Measurements from ENCODE around the gene HSD11B1.
"Not testable (repeated sequence)": the region's sequence is repeated elsewhere in the genome, so short reads cannot be mapped to it uniquely, and the experiment has no call there.

The HSD11B1 gene

GRCh38 chr1:209691237-209691636 is 13.4 kb upstream of the HSD11B1 start:
- DNase-seq (ENCODE audit: low read depth): no peak

- DNase-seq (ENCODE audit: low read depth): no peak
Measured at GRCh38 chr1:209692296-209692695, 12.3 kb upstream of the HSD11B1 start.

DNA sequence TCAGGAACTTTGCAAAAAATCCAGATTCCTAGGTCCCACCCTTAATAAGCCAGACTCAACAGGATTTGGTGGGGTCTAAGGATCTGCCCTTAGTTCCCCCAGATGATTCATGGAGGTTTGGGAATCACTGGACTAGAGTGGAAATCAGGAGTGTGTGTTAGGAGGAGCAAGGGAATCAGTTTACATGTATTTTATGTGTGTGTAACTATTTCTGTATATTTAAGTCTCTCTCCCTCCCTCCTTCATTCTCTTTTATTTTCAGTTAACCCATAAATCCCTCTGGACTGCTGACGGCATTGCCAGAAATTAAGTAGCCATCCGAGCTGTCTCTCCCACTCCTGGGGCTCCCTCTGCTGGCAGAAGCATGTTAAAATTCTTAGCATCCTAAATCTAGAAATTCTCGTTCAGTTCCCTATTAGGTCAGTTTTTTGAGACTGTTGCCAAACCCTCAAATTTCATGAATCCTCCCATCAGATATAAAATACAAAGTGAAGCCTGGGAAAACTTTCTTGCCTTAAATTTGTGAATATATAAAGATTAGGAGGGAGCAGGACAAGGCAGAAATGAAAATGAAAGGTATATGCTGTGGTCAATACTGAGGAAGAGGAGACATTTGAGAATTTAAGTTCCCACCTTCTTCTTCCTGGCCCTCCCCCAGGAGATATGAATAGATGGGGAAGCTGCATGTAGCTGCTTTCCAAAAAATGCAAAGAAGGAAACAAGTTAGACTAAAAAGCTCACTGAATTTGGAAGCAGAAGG is 11.7 kb upstream of the HSD11B1 start:
- peak; percentile 46 for DNase-seq (ENCODE audit: low read depth)

- DNase-seq (ENCODE audit: low read depth): no peak
Measured at GRCh38 chr1:209696673-209697072, 8.0 kb upstream of the HSD11B1 start.

GRCh38 chr1:209697126-209697525 is 7.5 kb upstream of the HSD11B1 start:
- DNase-seq (ENCODE audit: low read depth): no peak

DNA sequence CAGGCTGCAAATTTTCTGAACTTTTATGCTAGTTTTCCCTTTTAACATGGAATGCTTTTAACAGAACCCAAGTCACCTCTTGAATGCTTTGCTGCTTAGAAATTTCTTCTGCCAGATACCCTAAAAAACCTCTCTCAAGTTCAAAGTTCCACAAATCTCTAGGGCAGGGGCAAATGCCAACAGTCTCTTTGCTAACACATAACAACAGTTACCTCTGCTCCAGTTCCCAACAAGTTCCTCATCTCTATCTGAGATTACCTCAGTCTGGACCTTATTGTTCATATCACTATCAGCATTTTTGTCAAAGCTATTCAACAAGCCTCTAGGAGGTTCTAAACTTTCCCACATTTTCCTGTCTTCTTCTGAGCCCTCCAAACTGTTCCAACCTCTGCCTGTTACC is 4.0 kb upstream of the HSD11B1 start:
- DNase-seq (ENCODE audit: low read depth): not testable (repeated sequence)

DNA sequence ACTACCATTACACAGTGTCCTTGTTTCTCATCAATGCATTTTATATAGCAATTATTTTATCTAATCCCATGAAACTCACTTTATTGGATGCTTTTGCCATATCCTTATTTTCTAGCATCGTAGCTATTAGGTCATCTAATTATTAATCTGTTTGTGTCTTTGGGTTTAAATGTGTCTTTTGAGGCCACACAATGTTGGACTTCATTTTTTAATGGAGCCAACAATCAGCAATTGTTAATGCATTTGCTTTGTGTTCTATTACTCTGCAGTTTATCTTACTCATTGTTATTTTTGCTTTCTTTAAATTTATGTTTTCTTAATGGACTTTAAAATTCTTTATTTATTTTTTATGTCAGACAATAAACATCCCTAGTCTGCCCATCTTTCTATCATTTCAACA is 1.8 kb upstream of the HSD11B1 start:
- DNase-seq (ENCODE audit: low read depth): no peak

GRCh38 chr1:209703834-209704504 is 677 bp upstream of the HSD11B1 start:
- DNase-seq (ENCODE audit: low read depth): no peak

GRCh38 chr1:209705033-209705598 is 470 bp downstream of the HSD11B1 start:
- DNase-seq (ENCODE audit: low read depth): no peak

- DNase-seq (ENCODE audit: low read depth): no peak
Measured at GRCh38 chr1:209706622-209707021, 2.0 kb downstream of the HSD11B1 start.

- DNase-seq (ENCODE audit: low read depth): no peak
Measured at GRCh38 chr1:209707308-209707707, 2.7 kb downstream of the HSD11B1 start.

DNA sequence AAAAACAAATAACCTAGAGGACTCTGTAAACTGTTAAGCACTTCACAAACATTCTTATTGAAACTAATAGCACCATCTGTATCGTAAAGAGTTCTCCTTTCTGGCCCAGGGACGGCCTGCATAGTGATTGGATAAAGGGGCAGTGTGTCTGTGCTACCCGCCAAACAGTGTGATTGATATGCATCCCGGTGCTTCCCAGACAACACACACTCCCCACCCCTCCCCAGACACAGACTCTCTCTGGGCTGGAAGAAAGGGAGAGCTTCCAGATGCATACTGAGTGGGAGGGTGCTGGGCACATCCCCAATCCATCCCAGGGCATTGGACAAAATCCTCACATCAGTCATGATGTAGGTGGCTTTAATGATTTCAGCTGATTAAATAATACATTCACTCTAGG is 3.7 kb downstream of the HSD11B1 start:
- DNase-seq (ENCODE audit: low read depth): no peak

- no peak for DNase-seq (ENCODE audit: low read depth)
Measured at GRCh38 chr1:209710093-209710492, 5.4 kb downstream of the HSD11B1 start.

DNA sequence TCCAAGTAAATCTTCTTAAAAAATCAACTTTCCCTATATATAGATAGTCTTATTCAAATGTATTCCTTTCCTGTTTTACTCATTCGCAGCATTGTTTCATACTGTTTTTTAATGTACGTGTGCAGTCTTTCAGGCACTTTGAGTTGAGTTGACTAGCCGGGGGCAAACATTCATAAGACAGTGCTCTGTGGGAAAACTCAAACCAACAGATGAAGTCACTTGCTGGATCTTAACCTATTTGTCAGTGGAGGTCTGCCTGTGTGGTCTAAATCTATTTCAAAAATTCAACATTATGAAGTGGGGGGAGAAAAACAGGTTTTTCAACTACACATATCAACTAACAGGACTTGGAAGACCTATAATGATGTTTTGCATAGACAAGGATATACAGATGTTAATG is 6.2 kb downstream of the HSD11B1 start:
- no peak for DNase-seq (ENCODE audit: low read depth)

DNA sequence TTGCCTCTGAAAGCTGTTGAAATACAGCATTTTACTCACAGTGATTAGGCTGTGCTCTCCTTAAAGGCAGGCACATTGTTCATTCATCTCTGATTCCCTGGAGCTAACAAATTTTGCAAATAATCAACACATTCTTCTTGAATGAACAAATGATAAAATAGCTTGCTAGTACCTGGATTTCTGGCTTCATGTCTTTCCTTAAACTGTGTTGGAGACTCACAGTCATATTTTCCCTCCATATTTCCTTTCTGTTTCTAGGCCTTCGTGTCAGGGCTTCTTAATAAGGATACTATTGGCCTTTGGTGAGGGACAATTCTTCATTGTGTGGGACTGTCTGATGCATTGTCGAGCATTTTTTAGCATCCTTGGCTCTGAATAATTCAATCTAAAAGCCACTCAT is 9.7 kb downstream of the HSD11B1 start:
- DNase-seq (ENCODE audit: low read depth): no peak

GRCh38 chr1:209715314-209715713 is 10.7 kb downstream of the HSD11B1 start:
- no peak for DNase-seq (ENCODE audit: low read depth)

GRCh38 chr1:209717818-209718217 is 13.2 kb downstream of the HSD11B1 start:
- no peak for DNase-seq (ENCODE audit: low read depth)

- no peak for DNase-seq (ENCODE audit: low read depth)
Measured at GRCh38 chr1:209720326-209720725, 15.7 kb downstream of the HSD11B1 start.

GRCh38 chr1:209720826-209721225 is 16.2 kb downstream of the HSD11B1 start:
- DNase-seq (ENCODE audit: low read depth): no peak

DNA sequence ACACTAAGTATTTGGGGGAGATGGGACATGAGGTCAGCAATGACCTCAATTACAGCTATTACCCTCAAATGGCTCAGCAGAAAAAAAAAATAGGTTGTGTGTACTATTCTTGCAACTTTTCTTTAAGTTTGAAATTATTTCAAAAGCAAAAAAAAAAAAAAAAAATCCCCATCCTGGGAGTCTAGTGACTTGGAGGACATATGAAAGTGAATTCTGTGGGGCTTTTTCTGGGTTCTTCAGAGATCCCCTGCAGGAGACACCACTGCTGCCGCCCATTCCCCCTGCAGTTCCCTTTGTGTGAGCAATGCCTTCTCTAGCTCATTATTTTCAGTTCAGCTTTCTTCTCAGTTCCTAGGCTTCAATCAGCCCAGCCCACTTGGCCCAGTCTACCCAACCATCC is 16.7 kb downstream of the HSD11B1 start:
- no peak for DNase-seq (ENCODE audit: low read depth)

DNA sequence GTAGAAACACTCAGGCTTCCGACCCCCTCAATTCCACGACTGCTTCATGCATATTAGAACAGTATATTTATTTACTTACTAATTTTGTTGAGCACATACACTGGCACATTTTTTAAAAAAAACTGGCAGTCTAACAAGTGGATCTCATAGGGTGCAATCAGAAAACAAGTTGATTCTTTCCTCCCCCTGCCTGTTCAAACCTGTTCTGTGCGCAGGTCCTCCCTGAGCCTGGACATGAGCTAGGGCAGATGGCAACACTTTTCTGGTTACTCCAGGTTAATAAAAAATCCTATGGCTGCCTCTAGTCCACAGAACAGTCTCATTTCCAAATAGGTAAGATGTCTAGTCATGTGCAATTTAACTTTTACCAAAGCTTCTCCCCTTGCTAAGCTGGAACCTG is 18.6 kb downstream of the HSD11B1 start:
- DNase-seq (ENCODE audit: low read depth): no peak

DNA sequence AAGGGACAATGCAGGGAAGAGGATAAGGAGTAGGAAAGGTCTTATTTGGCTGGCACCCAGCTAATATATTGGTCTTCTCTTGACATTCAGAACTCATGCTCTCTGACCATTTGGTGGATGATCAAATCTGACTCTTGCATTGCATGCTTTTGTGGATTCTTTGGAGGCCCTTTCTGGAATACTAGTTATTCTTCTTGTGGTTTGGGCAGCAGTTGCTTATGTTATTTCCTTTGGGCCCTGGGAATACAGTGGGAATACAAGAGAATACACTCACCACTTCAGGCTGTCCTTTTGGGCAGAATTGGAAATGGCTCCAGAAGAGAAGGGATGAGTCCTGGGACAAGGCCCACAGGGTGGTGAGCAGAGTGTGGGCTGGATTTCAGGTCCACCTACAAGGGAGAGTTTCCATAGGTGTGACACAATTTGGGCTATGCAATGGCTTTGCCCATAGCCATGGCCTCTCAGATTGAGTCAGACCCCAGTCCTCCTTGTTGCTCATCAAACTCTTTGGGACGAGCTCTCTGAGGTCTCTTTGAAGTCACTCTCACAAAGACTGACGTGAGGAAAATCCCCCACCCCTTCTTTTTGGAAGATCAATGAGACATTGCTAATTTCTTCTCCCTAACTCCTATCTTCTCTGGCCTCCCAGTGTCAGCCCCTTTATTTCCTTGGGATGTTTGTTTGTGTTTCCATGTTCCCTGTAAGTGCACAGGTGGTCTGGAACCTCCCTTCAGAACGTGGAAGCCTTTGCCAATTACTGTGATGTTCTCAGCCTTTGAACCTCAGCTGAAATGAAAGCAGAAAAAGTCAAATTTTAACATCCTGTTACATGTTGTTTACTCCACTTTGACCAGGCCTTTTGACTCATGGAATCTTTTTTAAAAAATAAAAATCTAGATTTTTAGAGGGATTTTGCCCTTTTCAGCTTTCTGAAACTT is 19.4 kb downstream of the HSD11B1 start:
- no peak for DNase-seq (ENCODE audit: low read depth)

Data from activated T-helper 1 cell treated with Interleukin-2 at 50 U/mL for 16 hours (primary cell).